ENCODE measurements around the gene FAM221A.

FAM221A gene, protein sequence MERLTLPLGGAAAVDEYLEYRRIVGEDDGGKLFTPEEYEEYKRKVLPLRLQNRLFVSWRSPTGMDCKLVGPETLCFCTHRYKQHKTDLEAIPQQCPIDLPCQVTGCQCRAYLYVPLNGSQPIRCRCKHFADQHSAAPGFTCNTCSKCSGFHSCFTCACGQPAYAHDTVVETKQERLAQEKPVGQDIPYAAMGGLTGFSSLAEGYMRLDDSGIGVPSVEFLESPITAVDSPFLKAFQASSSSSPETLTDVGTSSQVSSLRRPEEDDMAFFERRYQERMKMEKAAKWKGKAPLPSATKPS

DNA sequence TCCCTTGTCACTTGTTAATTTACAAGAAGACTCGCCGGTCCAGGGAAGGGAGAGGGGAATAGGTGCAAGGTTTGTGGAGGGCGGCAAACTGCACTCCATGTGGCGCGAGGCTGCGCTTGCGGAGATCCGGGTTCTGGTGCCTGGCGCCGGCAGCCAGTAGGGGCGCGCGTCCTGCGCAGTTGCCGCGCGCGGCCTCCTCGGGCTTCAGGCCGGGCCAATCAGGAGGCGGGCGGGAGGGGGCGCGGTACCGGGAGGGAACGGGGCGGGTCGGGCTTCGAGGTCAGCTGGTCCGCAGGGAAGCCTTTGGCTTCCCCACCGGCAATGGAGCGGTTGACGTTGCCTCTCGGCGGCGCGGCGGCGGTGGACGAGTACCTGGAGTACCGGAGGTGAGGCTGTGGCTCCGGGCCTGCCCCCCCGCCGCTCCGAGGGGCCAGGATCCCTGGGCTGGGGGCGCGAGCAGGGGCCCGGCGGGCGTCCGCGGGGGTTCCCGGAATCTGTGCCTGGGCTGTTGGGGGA lies at the start of gene FAM221A:
Gene FAM221A, plus strand, starts transcription at position 302 of the 516 bp plus-strand sequence. Its CDS starts 20 bp downstream, at position 322.
- TF ChIP-seq, protein P1, sequence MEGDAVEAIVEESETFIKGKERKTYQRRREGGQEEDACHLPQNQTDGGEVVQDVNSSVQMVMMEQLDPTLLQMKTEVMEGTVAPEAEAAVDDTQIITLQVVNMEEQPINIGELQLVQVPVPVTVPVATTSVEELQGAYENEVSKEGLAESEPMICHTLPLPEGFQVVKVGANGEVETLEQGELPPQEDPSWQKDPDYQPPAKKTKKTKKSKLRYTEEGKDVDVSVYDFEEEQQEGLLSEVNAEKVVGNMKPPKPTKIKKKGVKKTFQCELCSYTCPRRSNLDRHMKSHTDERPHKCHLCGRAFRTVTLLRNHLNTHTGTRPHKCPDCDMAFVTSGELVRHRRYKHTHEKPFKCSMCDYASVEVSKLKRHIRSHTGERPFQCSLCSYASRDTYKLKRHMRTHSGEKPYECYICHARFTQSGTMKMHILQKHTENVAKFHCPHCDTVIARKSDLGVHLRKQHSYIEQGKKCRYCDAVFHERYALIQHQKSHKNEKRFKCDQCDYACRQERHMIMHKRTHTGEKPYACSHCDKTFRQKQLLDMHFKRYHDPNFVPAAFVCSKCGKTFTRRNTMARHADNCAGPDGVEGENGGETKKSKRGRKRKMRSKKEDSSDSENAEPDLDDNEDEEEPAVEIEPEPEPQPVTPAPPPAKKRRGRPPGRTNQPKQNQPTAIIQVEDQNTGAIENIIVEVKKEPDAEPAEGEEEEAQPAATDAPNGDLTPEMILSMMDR (IDR thresholded peaks at IDR 0.05; ENCODE audit: low read depth, low read length), result peak; percentile 53
- peak within 1 kb of the TSS; percentile 56 for H3K4me3 ChIP-seq (ENCODE audit: low read depth, low read length)

GRCh38 chr7:23633417-23633816 lies 46.6 kb upstream of the FAM221A start:
- no peak overlapping the region for H3K4me3 ChIP-seq (ENCODE audit: low read depth, low read length)
- TF ChIP-seq, protein P1 (IDR thresholded peaks at IDR 0.05; ENCODE audit: low read depth, low read length), result no peak

- TF ChIP-seq, protein P1 (IDR thresholded peaks at IDR 0.05; ENCODE audit: low read depth, low read length), result no peak
- H3K4me3 ChIP-seq (ENCODE audit: low read depth, low read length), result no peak overlapping the region
Observed at GRCh38 chr7:23645822-23646221, 34.2 kb upstream of the FAM221A start.

GRCh38 chr7:23653942-23654341 lies 26.1 kb upstream of the FAM221A start:
- TF ChIP-seq, protein P1 (IDR thresholded peaks at IDR 0.05; ENCODE audit: low read depth, low read length), result no peak

DNA sequence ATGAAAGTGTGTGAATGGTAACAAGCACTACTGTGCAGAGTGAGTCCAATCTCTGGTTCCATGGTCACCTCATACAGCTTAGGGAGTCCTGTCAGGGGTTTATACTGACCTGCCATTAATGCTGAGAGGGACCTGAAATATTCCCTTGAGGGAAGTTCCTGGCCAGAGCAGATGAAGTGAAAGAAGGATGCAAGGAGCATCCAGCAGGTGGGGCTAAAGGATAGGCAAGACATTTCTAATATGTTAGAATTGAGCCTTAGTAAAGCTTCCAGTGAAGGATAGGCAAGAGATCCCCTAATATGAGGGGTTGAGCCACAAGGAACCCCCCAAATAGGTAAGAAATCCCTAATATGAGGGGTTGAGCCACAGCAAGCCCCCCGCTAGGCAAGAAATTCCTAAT lies 25.5 kb upstream of the FAM221A start:
- TF ChIP-seq, protein P1 (IDR thresholded peaks at IDR 0.05; ENCODE audit: low read depth, low read length), result 0 out of 2 replicates have a peak, but pooled peaks have one; percentile 19
- H3K4me3 ChIP-seq (ENCODE audit: low read depth, low read length), result no peak overlapping the region

More at GRCh38 chr7:23653942-23654341, 26.1 kb upstream of the FAM221A start:
- H3K4me3 ChIP-seq (ENCODE audit: low read depth, low read length), result no peak overlapping the region

DNA sequence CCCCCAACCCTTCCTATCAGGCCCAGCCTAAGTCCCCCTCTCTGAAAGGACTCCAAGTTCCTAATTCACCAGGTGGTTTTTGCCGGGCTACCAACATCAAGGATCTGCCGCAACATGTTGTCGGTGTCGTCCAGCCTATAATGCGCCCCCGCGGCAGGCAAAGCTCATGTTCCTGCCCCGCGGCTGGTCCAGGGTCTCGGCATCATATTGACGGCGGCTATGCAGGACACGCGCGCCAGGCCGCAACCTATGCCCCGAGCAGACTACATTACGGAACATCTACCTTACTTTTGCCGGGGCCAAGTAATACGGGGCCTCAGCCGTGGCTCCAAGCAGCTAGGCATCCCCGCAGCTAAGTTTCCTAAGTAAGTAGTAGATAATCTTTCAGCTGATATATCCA lies 24.6 kb upstream of the FAM221A start:
- H3K4me3 ChIP-seq (ENCODE audit: low read depth, low read length), result no peak overlapping the region
- TF ChIP-seq, protein P1 (IDR thresholded peaks at IDR 0.05; ENCODE audit: low read depth, low read length), result no peak

DNA sequence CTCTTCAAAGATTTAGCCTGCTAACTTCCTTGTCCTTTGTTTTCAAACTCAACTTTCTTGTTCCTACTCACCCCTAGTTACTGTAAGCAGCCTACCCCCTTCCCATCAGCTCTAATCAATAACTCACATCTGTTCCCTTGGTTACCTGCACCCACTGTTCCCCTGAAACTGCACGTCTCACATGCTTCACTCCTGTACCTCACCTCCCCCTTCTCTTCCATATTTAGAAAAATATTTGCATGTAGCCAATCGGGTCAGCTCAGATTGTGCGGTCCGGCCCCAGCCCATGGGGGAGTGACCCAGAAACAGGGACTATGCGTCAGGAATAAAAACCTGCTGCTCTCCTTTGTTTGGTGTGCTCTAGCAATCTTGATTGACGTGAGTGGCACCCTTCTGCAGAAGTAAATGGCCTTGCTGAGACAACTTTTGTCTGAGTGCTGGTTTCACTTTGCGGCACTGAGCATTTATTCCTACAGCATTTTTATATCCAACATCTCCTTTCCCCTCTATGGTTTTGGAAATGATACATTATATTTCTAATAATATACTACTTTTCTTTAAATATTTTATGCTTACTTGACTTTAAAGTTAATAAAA lies 21.1 kb upstream of the FAM221A start:
- TF ChIP-seq, protein P1 (IDR thresholded peaks at IDR 0.05; ENCODE audit: low read depth, low read length), result no peak
- H3K4me3 ChIP-seq (ENCODE audit: low read depth, low read length), result no peak overlapping the region

All from WI38 (cell line).